Mammary epithelial cell (primary cell): ENCODE measurements around the gene SCMH1.

Experiments used
- CTCF ChIP-seq, 2 donors: IDR thresholded peaks in 1 of 2; conservative IDR thresholded peaks in 1 of 2; 2 replicates each; pipeline ENCODE4 v1.5.1; 2011 to 2012; ENCODE audit warnings: inconsistent platforms in 2 of 2, low read length in 2 of 2, mild to moderate bottlenecking in 2 of 2, control low read depth in 1 of 2, low read depth in 1 of 2; ENCODE audit not compliant: insufficient read depth in 1 of 2; ENCODE audit errors: extremely low read depth in 1 of 2
- EZH2 ChIP-seq: IDR thresholded peaks from 2 replicates; pipeline ENCODE4 v1.6.1; 2012; ENCODE audit warnings: low read length, inconsistent platforms, borderline replicate concordance

DNA sequence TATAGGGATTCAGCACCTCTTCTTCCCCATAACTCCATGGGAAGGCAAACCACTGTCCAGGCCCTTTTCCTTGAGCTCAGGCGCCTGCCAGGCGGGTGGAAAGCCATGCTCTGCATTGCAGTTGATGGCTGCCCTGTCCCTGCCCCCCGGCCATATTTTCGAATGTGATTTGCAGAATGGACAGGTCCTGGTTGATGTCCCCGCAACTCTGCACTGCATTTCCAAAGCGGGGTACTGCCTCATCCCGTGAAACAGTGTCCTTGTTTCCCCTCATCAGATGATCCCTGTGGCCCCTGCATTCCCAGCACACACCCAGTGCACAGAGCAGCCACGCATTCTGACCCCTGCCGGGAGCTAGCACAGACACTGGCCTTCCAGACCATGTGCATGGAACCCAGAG is 33.7 kb upstream of the SCMH1 start:
- TF ChIP-seq CTCF (conservative IDR thresholded peaks at IDR 0.05 in 1 of 2, IDR thresholded peaks at IDR 0.05 in 1 of 2; ENCODE audit: extremely low read depth in 1 of 2, insufficient read depth in 1 of 2, low read depth in 1 of 2, low read length in 2 of 2): no peak
- no peak for TF ChIP-seq EZH2
